GM10266 (cell line): ENCODE measurements around the gene ZWILCH.

Experiments used
- DNase-seq: peaks from one replicate; pipeline ENCODE4 v3.0.0; 2012; ENCODE audit errors: extremely low spot score
- CTCF ChIP-seq: IDR thresholded peaks from 2 replicates; pipeline ENCODE4 v1.5.1; 2012; ENCODE audit warnings: mild to moderate bottlenecking, low read depth; ENCODE audit not compliant: control insufficient read depth, insufficient read depth; ENCODE audit errors: missing control alignments

ZWILCH gene

GRCh38 chr15:66567897-66568296 is 62.8 kb downstream of the ZWILCH start:
- TF ChIP-seq CTCF, result no peak

GRCh38 chr15:66569461-66570137 is 64.5 kb downstream of the ZWILCH start:
- no peak for TF ChIP-seq CTCF

More at GRCh38 chr15:66567897-66568296, 62.8 kb downstream of the ZWILCH start:
- DNase-seq, result no peak

GRCh38 chr15:66570327-66570726 is 65.2 kb downstream of the ZWILCH start:
- TF ChIP-seq CTCF, result no peak
- no peak for DNase-seq

More at GRCh38 chr15:66569461-66570137, 64.5 kb downstream of the ZWILCH start:
- no peak for DNase-seq

- DNase-seq, result no peak
- no peak for TF ChIP-seq CTCF
These were observed 65.8 kb downstream of the ZWILCH start for GRCh38 chr15:66570842-66571478.

- DNase-seq, result no peak
- no peak for TF ChIP-seq CTCF
These were observed 67.0 kb downstream of the ZWILCH start for GRCh38 chr15:66572146-66572545.

- TF ChIP-seq CTCF, result no peak
These were observed 68.2 kb downstream of the ZWILCH start for GRCh38 chr15:66573348-66573718.

More at GRCh38 chr15:66573348-66573718, 68.2 kb downstream of the ZWILCH start:
- no peak for DNase-seq
